Caco-2 (cell line): ENCODE data around the gene FABP3. TPM values are rescaled to one million over a fixed set of nuclear protein-coding genes. Genes with fewer than 3 reads are reported as not detected.
A peak's percentile ranks its signal among the peaks of the same experiment; 100 is the strongest.
"Not testable (repeated sequence)": the region's sequence is repeated elsewhere in the genome, so short reads cannot be mapped to it uniquely, and the experiment has no call there.

Source experiments
- BruUV-seq: library from RNA; stranded (reverse); fragments of 400-500 nt; replicated peaks from 2 replicates; lab custom pipeline; 2021; lab: Mats Ljungman, UMichigan
- CTCF ChIA-PET: fragments of 300-600 bp; sonication (Branson Sonifier 250); formaldehyde crosslinking; loops from one replicate; lab custom pipeline; 2022; ENCODE audit warnings: antibody characterized with exemption; lab: Charles Lee
- POLR2A ChIA-PET: fragments of 300-600 bp; sonication (Branson Sonifier 250); formaldehyde crosslinking; loops from one replicate; lab custom pipeline; 2022; ENCODE audit warnings: antibody characterized with exemption; lab: Charles Lee
- DNase-seq, 2 experiments: peaks; one replicate each; pipeline versions ENCODE4 v3.0.0 to v3.0.0-alpha.2; 2020 to 2022
- H3K27me3 ChIP-seq: replicated peaks from 2 replicates; pipeline ENCODE4 v1.6.0; 2011; ENCODE audit warnings: low read length; ENCODE audit not compliant: control insufficient read depth, insufficient read depth
- H3K36me3 ChIP-seq: 2 replicates; pipeline ENCODE4 v1.5.1; 2011; ENCODE audit warnings: low read length; ENCODE audit not compliant: control insufficient read depth, insufficient read depth
- H3K4me1 ChIP-seq: fragments of 250-450 bp; sonication (Bioruptor Pico); 2 replicates; pipeline ENCODE4 v1.5.1; 2020; ENCODE audit warnings: mild to moderate bottlenecking
- H3K4me3 ChIP-seq: 2 replicates; pipeline ENCODE4 v1.5.1; 2011; ENCODE audit warnings: low read depth, mild to moderate bottlenecking, control low read depth, low read length
- H3K9me3 ChIP-seq: fragments of 250-450 bp; sonication (Bioruptor Pico); 2 replicates; pipeline ENCODE4 v1.5.1; 2020; ENCODE audit warnings: mild to moderate bottlenecking, moderate library complexity
- H3K27ac Mint-ChIP-seq: one replicate; pipeline ENCODE4 v1.8.0; 2022; ENCODE audit warnings: mixed read lengths; ENCODE audit not compliant: unreplicated experiment
- H3K27me3 Mint-ChIP-seq: one replicate; pipeline ENCODE4 v1.8.0; 2022; ENCODE audit warnings: mixed read lengths; ENCODE audit not compliant: insufficient read depth, unreplicated experiment
- H3K36me3 Mint-ChIP-seq: one replicate; pipeline ENCODE4 v1.8.0; 2022; ENCODE audit warnings: mild to moderate bottlenecking, mixed read lengths; ENCODE audit not compliant: insufficient read depth, unreplicated experiment
- H3K4me1 Mint-ChIP-seq: one replicate; pipeline ENCODE4 v1.8.0; 2022; ENCODE audit warnings: low read depth, mixed read lengths; ENCODE audit not compliant: unreplicated experiment
- H3K4me3 Mint-ChIP-seq: one replicate; pipeline ENCODE4 v1.8.0; 2022; ENCODE audit warnings: mild to moderate bottlenecking, moderate library complexity, mixed read lengths; ENCODE audit not compliant: unreplicated experiment
- H3K9me3 Mint-ChIP-seq: one replicate; pipeline ENCODE4 v1.8.0; 2022; ENCODE audit warnings: mixed read lengths; ENCODE audit not compliant: unreplicated experiment
- CTCF ChIP-seq, 2 experiments: fragments of 200-600 bp in 1 of 2; IDR thresholded peaks; 1 replicate in 1 of 2; 2 replicates in 1 of 2; pipeline versions ENCODE4 v1.5.1 to v1.8.0; 2011 to 2022; ENCODE audit warnings: antibody characterized with exemption in 1 of 2, control low read depth in 1 of 2, inconsistent platforms in 1 of 2, low read depth in 1 of 2, low read length in 1 of 2, mild to moderate bottlenecking in 1 of 2, moderate library complexity in 1 of 2; ENCODE audit not compliant: insufficient read depth in 1 of 2, severe bottlenecking in 1 of 2, unreplicated experiment in 1 of 2
- intact Hi-C: fragments of 100-400 bp; cut with micrococcal nuclease; formaldehyde crosslinking; loops from one replicate; pipeline ENCODE4 v1.10.0; 2022; ENCODE audit not compliant: unreplicated experiment
- total RNA-seq: library from RNA; stranded (reverse); gene quantifications from 2 replicates; pipeline ENCODE4 v1.2.3, GENCODE V29; 2022

FABP3 gene
- total RNA-seq, 1 experiment from 2014 or later, result 12.1 TPM

- H3K36me3 ChIP-seq, result no peaks in the 10 kb centered on the region
- no peak overlapping the region for H3K4me3 ChIP-seq
- DNase-seq, result no peak
- peak overlapping the region; percentile 64 for H3K27ac Mint-ChIP-seq
- H3K4me1 ChIP-seq, result peaks cover 37% of the 10 kb centered on the region
- no peaks in the 10 kb centered on the region for H3K9me3 Mint-ChIP-seq
- no peak overlapping the region for H3K4me3 Mint-ChIP-seq
- POLR2A ChIA-PET, result no interaction called here
- no peak for TF ChIP-seq CTCF (IDR thresholded peaks at IDR 0.05; ENCODE audit: insufficient read depth in 1 of 2, low read depth in 1 of 2, low read length in 1 of 2, severe bottlenecking in 1 of 2, unreplicated experiment in 1 of 2)
- H3K4me1 Mint-ChIP-seq, result peaks cover 12% of the 10 kb centered on the region
- no peaks in the 10 kb centered on the region for H3K27me3 Mint-ChIP-seq
- no peaks in the 10 kb centered on the region for H3K9me3 ChIP-seq
- BruUV-seq, result no TSS peak
- CTCF ChIA-PET, result no interaction called here
- intact Hi-C loops, result no loop called here
- H3K36me3 Mint-ChIP-seq, result peaks cover 9% of the 10 kb centered on the region
- H3K27me3 ChIP-seq, result no peaks in the 10 kb centered on the region
Observed at GRCh38 chr1:31387612-31388011, 14.7 kb upstream of the FABP3 start.

- H3K27me3 ChIP-seq, H3K9me3 Mint-ChIP-seq, BruUV-seq, H3K4me3 Mint-ChIP-seq, H3K4me1 Mint-ChIP-seq, intact Hi-C loops, CTCF ChIA-PET, H3K4me3 ChIP-seq, H3K9me3 ChIP-seq, H3K36me3 ChIP-seq, POLR2A ChIA-PET, DNase-seq, H3K27me3 Mint-ChIP-seq, H3K36me3 Mint-ChIP-seq: not testable (repeated sequence)
- peak overlapping the region; percentile 64 for H3K27ac Mint-ChIP-seq
- peaks cover 31% of the 10 kb centered on the region for H3K4me1 ChIP-seq
Observed at GRCh38 chr1:31386576-31387243, 13.8 kb upstream of the FABP3 start.

GRCh38 chr1:31383967-31384366, 11.1 kb upstream of the FABP3 start:
- no TSS peak for BruUV-seq
- Mint-ChIP-seq H3K4me1 (peaks cover 12% of the 10 kb centered on the region), H3K9me3 (no peaks in the 10 kb centered on the region), H3K27me3 (no peaks in the 10 kb centered on the region), H3K36me3 (peaks cover 2% of the 10 kb centered on the region), H3K27ac (peak overlapping the region; percentile 22), H3K4me3 (no peak overlapping the region)
- no peaks in the 10 kb centered on the region for H3K27me3 ChIP-seq
- no peaks in the 10 kb centered on the region for H3K9me3 ChIP-seq
- CTCF ChIA-PET, result interaction anchor here (1.4 kb wide), 1 partner anchor 10 kb away, joined by 3 read pairs; no protein-coding TSS in a partner anchor
- DNase-seq, result no peak
- no peak overlapping the region for H3K4me3 ChIP-seq
- POLR2A ChIA-PET, result interaction anchor here (2.2 kb wide), 1 partner anchor 11 kb away, joined by 12 read pairs; the partner anchor contains the start of gene FABP3
- peaks cover 7% of the 10 kb centered on the region for H3K4me1 ChIP-seq
- intact Hi-C loops, result no loop called here
- no peaks in the 10 kb centered on the region for H3K36me3 ChIP-seq
- no peak for TF ChIP-seq CTCF (IDR thresholded peaks at IDR 0.05; ENCODE audit: insufficient read depth in 1 of 2, low read depth in 1 of 2, low read length in 1 of 2, severe bottlenecking in 1 of 2, unreplicated experiment in 1 of 2)
